A673 (cell line): ENCODE measurements around the gene HTR5A. TPM values are rescaled to one million over a fixed set of nuclear protein-coding genes. Genes with fewer than 3 reads are reported as not detected.

ENCODE experiments used
- BruUV-seq: library from RNA; stranded (reverse); fragments of 400-500 nt; replicated peaks from 2 replicates; lab custom pipeline; 2021; lab: Mats Ljungman, UMichigan
- CTCF ChIA-PET: fragments of 300-600 bp; sonication (Branson Sonifier 250); formaldehyde crosslinking; loops from one replicate; lab custom pipeline; 2022; ENCODE audit warnings: antibody characterized with exemption; lab: Charles Lee
- POLR2A ChIA-PET: fragments of 300-600 bp; sonication (Branson Sonifier 250); formaldehyde crosslinking; loops from one replicate; lab custom pipeline; 2022; ENCODE audit warnings: antibody characterized with exemption; ENCODE audit not compliant: low non-redundant PET; lab: Charles Lee
- DNase-seq: peaks from one replicate; pipeline ENCODE4 v3.0.0-alpha.2; 2015; ENCODE audit warnings: low spot score
- H3K27ac ChIP-seq: fragments of 200-600 bp; sonication (generic); 2 replicates; pipeline ENCODE4 v1.5.1; 2016; ENCODE audit warnings: mixed run types, low read depth, mild to moderate bottlenecking, mixed read lengths, antibody characterized with exemption, low read length; ENCODE audit not compliant: poor library complexity, severe bottlenecking
- H3K27me3 ChIP-seq: fragments of 200-600 bp; sonication (generic); replicated peaks from 2 replicates; pipeline ENCODE4 v1.6.1; 2017; ENCODE audit warnings: mixed run types, low read depth, mild to moderate bottlenecking, mixed read lengths, antibody characterized with exemption, low read length; ENCODE audit not compliant: insufficient read depth, poor library complexity
- H3K36me3 ChIP-seq: fragments of 200-600 bp; sonication (generic); 2 replicates; pipeline ENCODE4 v1.6.1; 2016; ENCODE audit warnings: mixed run types, mild to moderate bottlenecking, mixed read lengths, antibody characterized with exemption, low read length; ENCODE audit not compliant: insufficient read depth, poor library complexity, severe bottlenecking
- H3K4me1 ChIP-seq: fragments of 200-600 bp; sonication (generic); 2 replicates; pipeline ENCODE4 v1.6.1; 2017; ENCODE audit warnings: mixed run types, mild to moderate bottlenecking, mixed read lengths, antibody characterized with exemption, low read length; ENCODE audit not compliant: insufficient read depth, poor library complexity, severe bottlenecking
- H3K4me3 ChIP-seq: fragments of 200-600 bp; sonication (generic); 2 replicates; pipeline ENCODE4 v1.5.1; 2016; ENCODE audit warnings: low read depth, mixed run types, mild to moderate bottlenecking, mixed read lengths, low read length; ENCODE audit not compliant: poor library complexity, severe bottlenecking
- H3K9me3 ChIP-seq: fragments of 200-600 bp; sonication (generic); 2 replicates; pipeline ENCODE4 v1.6.1; 2016; ENCODE audit warnings: mixed run types, low read depth, mild to moderate bottlenecking, mixed read lengths, antibody characterized with exemption, low read length; ENCODE audit not compliant: poor library complexity, severe bottlenecking
- EZH2 ChIP-seq: fragments of 200-600 bp; sonication (generic); IDR thresholded peaks from 2 replicates; pipeline ENCODE4 v1.6.1; 2017; ENCODE audit warnings: borderline replicate concordance, low read depth, mild to moderate bottlenecking, mixed read lengths, antibody characterized with exemption, low read length; ENCODE audit not compliant: poor library complexity, severe bottlenecking
- intact Hi-C: fragments of 100-400 bp; cut with micrococcal nuclease; formaldehyde crosslinking; loops from one replicate; pipeline ENCODE4 v1.10.0; 2022; ENCODE audit not compliant: unreplicated experiment
- total RNA-seq: library from RNA; stranded (reverse); gene quantifications from 2 replicates; pipeline ENCODE4 v1.2.3, GENCODE V29; 2021
- TF ChIP-seq, protein P1 (sequence below): fragments of 300-800, 200-600 bp; sonication (generic); conservative IDR thresholded peaks from 2 replicates; pipeline ENCODE4 v1.5.1; 2017; ENCODE audit warnings: low read depth, mild to moderate bottlenecking, antibody characterized with exemption, low read length, moderate library complexity, mixed read lengths

HTR5A gene
- total RNA-seq, 1 experiment from 2014 or later = not detected

DNA sequence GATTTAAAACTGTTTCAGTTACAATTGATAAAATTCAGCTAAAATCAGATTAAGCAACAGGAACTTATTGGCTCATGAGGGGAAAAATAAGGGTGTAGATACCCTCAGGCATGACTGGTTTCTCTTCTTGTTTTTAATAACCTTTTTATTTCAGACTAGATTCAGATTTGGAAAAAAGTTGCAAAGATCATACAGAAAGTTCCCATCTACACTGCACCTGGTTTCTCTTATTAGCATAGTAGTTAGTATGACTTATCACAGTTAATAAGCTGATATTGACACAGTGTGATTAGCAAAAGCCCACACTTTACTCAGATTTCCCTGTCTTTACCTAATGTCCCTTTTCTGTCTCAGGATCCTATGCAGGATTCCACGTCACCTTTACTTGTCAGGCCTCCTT, 53.3 kb downstream of the HTR5A start:
- Histone ChIP-seq H3K4me1 (no peaks in the 10 kb centered on the region), H3K36me3 (no peaks in the 10 kb centered on the region), H3K27me3 (peaks cover 39% of the 10 kb centered on the region), H3K27ac (no peak overlapping the region), H3K9me3 (peaks cover 6% of the 10 kb centered on the region), H3K4me3 (no peak overlapping the region)
- no TSS peak for BruUV-seq
- TF ChIP-seq, protein P1, sequence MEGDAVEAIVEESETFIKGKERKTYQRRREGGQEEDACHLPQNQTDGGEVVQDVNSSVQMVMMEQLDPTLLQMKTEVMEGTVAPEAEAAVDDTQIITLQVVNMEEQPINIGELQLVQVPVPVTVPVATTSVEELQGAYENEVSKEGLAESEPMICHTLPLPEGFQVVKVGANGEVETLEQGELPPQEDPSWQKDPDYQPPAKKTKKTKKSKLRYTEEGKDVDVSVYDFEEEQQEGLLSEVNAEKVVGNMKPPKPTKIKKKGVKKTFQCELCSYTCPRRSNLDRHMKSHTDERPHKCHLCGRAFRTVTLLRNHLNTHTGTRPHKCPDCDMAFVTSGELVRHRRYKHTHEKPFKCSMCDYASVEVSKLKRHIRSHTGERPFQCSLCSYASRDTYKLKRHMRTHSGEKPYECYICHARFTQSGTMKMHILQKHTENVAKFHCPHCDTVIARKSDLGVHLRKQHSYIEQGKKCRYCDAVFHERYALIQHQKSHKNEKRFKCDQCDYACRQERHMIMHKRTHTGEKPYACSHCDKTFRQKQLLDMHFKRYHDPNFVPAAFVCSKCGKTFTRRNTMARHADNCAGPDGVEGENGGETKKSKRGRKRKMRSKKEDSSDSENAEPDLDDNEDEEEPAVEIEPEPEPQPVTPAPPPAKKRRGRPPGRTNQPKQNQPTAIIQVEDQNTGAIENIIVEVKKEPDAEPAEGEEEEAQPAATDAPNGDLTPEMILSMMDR = no peak
- no peak for TF ChIP-seq EZH2
- DNase-seq = no peak
- POLR2A ChIA-PET = no interaction called here
- CTCF ChIA-PET = no interaction called here
- intact Hi-C loops = no loop called here

DNA sequence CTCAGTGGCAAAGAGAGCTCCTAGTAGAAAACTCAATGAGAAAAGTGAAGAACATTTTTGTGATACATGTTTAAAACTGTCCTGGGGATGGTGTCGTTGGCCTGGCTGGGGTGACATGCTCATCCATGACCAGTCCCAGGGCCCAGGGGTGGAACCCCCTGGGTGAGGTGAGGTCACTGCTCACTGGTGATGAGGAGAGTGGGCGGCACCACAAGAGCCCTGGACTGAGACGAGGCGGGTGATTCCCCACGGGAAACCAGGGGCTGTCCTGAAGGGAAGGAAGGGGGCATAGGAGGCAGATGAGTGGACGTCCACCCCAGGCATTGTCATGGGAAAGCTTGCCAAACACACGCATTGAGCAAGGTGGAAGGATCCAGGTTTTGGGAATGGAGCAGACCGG, 54.6 kb downstream of the HTR5A start:
- intact Hi-C loops = no loop called here
- Histone ChIP-seq H3K4me1 (no peaks in the 10 kb centered on the region), H3K4me3 (no peak overlapping the region), H3K27me3 (peaks cover 39% of the 10 kb centered on the region), H3K9me3 (peaks cover 5% of the 10 kb centered on the region), H3K36me3 (no peaks in the 10 kb centered on the region), H3K27ac (no peak overlapping the region)
- TF ChIP-seq, protein P1 = no peak
- TF ChIP-seq EZH2 = no peak
- ChIA-PET POLR2A (no interaction called here), CTCF (no interaction called here)
- DNase-seq = no peak
- BruUV-seq = no TSS peak

DNA sequence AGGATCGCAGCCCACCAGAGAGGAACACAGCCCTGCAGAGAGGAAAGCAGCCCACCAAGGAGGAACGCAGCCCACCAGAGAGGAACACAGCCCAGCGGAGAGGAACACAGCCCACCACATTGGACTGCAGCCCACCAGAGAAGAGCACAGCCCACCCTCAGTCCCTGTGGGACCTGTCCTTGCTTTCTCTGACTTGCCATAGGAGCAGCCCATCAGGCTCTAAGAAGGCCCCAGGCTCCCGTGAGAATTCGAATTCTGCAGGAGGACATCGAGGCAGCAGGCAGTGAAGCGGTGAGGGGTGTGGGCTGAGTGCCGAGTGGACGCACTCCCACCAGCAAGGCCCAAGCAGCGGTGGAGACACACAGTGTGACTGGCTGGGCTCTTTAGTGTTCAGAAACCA, 59.1 kb downstream of the HTR5A start:
- CTCF ChIA-PET = no interaction called here

More for the DNA sequence above, 59.1 kb downstream of the HTR5A start:
- Histone ChIP-seq H3K4me3 (no peak overlapping the region), H3K27ac (no peak overlapping the region), H3K4me1 (no peaks in the 10 kb centered on the region), H3K27me3 (peaks cover 13% of the 10 kb centered on the region), H3K36me3 (no peaks in the 10 kb centered on the region), H3K9me3 (no peaks in the 10 kb centered on the region)
- intact Hi-C loops = no loop called here
- DNase-seq = no peak
- POLR2A ChIA-PET = no interaction called here
- TF ChIP-seq, protein P1 = no peak
- TF ChIP-seq EZH2 = no peak
- BruUV-seq = no TSS peak
